ENCODE measurements around the gene SLC39A6.
"Not testable (repeated sequence)": the region's sequence is repeated elsewhere in the genome, so short reads cannot be mapped to it uniquely, and the experiment has no call there.

Gene SLC39A6

DNA sequence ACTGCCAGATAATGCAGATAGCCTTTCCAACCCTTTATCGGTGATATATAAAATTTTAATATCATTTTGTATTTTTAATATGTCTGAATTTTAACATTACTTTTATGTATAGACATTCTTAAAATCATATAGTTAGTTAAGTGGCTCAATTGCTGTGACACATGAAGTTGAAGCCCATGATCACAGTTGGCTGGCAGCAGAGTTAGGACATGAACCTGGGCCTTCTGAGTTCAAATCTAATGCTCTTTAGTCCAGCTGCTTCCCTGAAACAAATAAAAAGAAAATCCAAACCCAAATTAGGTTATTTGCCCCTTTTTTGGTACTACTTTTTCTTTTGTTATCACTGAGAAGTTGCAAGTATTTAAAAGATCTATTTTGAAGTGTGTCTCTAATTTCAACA is 6.1 kb upstream of the SLC39A6 start:
- no peak for DNase-seq

DNA sequence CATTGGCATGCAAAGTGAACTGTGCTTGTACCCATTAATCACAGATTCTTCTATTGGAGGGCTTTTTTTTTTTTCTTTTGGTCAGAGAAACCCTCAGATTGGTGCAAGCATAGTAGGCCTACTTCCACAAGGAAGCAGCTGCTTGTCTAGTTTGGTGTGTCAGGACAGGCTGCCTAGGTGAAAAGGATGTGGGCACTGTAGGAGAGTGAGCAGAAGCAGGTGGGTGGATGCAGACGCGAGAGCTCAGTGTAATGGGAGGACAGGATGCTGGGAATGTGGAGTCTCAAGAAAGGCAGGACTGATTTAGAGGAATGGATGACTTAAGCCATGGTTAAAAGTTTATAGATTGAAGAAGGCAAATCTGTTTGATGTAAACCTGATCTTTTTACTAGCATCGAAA is 3.6 kb upstream of the SLC39A6 start:
- DNase-seq = no peak

DNA sequence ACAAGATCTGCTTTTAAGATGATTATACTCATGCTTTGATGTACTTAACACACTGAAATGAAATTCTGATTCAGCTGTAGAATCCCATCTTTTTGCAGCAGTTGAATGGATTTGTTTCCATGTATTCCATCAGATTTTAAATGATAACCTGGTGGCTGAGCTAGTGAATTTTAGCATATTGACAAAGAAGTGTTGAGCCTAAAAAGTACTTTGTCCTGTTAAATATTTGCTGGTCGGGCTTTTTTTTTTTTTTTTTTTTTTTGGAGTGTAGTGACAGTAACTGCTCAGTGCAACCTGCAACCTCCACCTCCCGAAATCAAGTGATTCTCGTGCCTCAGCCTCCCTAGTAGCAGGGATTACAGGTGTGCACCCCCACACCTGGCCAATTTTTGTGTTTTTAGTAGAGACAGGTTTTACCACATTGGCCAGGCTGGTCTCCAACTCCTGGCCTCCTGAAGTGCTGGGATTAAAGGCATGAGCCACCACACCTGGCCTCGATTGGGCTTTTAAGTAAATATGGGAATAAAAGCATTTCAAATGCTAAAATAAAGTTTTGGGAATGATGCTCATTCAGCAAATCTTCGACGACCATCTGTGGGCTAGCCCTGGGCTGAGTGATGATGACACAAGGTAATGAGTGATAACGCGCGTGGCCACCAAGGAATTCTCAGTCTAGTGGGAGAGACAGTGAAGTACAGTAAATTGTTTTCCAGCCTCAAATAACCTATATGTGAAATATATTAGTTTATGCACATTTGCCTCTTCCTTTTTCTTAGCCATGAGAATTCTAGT is 2.7 kb upstream of the SLC39A6 start:
- DNase-seq = no peak

GRCh38 chr18:36130883-36131653 is 1.9 kb upstream of the SLC39A6 start:
- no peak for DNase-seq

DNA sequence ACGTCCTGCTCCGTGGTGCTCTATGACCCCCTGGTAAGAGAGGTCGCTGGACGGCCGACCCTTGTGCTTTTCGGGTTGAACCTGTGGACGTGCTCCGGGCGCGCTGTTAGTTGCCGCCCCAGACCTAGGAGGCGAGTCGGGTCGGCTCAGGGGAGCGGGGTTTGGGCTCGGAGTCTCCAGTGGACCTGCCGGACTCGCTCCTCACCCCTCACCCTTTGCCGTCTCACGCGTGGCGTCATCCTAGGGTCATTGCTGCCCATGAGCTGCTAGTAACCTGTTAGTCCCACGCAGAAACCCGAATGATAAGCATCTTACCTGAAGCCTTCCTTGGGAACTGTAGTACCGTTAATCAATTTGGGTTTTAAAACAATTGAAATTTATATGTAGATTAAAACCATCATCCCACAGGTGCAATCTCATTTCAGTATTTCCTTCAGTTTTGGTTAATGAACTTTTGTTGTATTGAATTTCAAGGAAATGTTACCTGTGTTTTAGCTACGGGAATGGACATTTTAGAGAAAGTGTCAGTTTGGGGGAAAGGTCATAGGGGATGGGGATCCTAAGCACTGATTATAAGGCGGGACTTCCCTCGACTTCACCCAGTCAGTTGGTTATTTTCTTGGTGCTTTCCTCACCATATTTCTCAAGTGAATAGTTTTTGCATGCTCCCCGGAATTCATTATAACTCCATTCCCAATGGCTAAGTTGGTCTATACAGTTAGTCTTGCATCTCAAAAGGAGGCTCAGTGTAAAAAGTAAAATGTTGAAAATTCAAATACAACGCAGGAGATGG is 1.1 kb upstream of the SLC39A6 start:
- peak; percentile 7 for DNase-seq

GRCh38 chr18:36128907-36129299 is 237 bp downstream of the SLC39A6 start:
- no peak for DNase-seq

DNA sequence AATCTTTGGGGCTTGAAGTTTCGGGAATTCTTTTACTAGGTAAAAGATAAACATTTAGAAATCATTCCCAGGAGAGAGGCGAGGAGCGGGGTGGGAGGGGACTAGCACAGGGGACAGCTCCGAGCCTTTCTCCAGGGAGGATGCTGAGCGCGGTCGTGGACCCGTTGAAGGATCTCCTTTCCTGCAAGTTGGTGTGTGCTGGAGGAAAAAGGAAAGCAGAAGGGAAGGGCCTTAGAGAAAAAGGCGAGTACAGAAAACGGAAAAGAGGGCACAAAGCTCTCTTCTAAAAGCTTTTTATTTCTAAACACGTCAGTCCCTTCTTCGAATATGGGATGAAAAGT is 640 bp downstream of the SLC39A6 start:
- DNase-seq = no peak

- DNase-seq = no peak
These were observed 1.2 kb downstream of the SLC39A6 start for GRCh38 chr18:36127836-36128529.

- no peak for DNase-seq
These were observed 2.5 kb downstream of the SLC39A6 start for GRCh38 chr18:36126668-36127067.

DNA sequence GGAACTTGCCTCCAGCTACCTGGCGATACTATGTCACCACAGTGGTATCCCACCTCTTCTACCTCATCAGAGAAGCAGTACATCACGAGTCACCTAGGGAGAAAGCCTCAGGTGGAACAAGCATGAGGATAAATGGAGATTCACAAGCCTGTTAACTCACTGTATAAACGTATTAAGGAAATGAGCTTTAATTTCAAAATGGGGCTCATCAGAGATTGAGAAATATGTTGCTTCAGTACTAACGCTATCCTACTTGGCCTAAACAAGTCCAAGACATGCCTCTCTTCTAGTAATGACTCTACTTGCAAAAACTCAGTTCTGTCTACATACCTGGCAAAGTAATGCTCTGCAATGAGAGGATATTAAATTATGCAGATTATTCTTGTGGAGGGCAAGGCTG is 4.3 kb downstream of the SLC39A6 start:
- DNase-seq = no peak

DNA sequence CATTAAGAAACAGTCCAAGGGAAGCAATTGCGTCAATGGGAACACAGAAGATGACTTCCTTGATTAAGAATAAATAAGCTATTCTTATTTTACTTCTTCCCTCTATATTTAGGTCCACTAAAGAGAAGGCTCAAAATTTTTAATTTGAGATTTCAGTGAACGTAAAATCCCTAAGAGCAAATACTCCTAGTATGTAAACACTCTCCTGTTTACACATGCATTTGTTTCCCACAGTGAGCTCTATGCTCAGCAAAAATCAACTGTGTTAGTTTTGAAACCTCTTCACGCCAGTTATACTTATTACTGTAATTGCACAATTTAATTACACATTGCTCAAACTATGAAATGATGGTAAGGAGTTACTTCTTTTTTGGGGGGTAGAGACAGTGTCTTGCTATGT is 8.8 kb downstream of the SLC39A6 start:
- no peak for DNase-seq

DNA sequence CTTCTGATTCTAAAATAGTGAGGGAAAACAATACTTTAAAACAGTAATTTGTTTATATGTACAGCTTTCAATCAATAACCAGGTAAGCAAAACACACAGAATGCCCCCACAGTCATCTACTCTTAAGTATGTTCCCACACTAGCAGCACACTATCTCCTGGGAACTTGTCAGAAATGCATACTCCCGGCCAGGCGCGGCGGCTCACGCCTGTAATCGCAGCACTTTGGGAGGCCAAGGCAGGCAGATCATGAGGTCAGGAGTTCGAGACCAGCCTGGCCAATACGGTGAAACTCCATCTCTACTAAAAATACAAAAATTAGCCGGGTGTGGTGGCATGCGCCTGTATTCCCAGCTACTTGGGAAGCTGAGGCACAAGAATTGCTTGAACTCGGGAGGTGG is 12.4 kb downstream of the SLC39A6 start:
- DNase-seq = not testable (repeated sequence)

DNA sequence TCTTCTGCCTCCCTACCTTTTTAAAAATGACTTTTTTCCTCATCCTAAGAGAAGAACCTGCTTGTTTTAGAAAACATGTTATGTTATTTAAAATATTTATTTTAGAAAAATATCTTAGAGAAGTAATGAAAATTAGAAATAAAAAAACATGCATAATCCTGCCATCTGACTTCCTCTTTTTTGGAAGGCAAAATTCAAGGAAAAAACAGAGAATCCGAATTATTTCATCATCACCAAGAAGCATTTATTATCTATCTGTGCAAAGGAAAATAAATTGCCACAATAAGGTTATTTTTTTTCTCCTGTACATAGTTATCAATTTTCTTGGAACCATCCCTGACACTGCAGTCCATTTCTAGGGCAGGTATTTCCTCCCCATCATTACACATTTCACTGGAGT is 14.4 kb downstream of the SLC39A6 start:
- DNase-seq = no peak

- DNase-seq = no peak
These were observed 14.9 kb downstream of the SLC39A6 start for GRCh38 chr18:36114251-36114650.

DNA sequence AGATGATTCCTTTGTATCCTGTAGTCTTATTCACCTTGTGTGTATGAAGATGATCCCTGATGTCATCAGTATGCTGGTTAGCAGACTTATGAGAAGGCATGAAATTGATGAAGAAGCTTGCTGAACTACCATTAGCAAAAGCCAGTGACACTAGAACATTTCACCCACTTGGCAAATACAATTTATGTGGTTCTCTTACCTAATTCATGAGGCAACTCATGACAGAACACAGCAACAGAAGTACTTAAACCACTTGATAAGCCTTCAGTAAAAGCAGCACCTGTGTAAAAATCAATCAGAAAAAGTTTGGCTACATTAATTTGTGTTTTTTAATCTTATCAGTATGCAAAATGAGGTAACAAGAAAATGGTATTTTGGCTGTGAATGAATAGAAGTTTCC is 16.8 kb downstream of the SLC39A6 start:
- no peak for DNase-seq

DNA sequence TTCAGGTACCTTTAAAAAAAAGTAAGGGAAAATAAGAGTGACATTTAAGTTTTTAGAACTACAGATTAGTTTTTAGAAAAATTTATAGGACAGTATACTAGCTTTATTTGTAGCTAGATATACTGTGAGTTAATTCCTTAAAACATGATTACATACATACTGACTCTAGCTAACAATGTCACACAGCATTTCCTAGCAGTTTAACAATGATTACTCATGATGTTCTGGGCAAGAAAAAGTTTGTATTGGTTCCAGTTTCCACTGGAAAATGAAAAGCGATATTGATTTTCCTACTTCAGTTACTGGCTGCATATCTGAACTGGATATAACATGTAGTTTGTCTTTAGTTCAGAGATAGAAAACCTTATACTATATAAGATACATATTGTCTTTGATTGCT is 19.4 kb downstream of the SLC39A6 start:
- no peak for DNase-seq

DNA sequence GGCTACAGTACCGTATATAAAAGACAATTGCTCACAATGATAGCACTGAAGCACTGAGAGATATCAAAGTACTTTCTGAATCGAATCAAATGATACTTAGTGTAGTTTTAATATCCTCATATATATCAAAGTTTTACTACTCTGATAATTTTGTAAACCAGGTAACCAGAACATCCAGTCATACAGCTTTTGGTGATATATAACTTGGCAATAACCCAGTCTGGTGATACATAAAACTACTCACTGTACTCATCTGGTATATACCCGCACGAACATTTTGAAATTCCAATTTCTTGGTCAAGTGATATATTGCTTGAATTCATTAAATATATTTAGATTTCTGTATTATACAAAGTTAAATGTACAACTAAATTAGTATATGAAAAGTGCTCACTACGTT is 20.5 kb downstream of the SLC39A6 start:
- DNase-seq = no peak

GRCh38 chr18:36108196-36108595 is 20.9 kb downstream of the SLC39A6 start:
- no peak for DNase-seq

DNA sequence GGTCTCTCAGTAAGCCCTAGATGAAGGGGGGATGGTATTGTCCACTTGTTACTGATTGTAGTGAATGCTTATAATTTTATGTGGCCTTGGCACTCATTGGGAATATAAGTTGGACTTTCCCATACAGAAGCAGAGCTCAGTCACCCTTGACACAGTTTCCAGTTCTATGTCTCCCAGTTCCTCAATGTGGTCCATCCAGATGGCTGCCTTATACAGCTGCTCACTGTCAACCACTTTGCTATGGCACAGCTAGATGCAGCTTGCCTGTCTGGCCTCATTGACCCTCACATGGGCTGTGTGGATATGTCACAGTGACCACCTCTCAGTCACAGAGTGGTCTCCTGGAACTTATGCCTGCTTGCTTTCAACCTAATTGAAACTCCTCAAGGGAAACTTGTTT is 21.7 kb downstream of the SLC39A6 start:
- no peak for DNase-seq

- no peak for DNase-seq
These were observed 24.4 kb downstream of the SLC39A6 start for GRCh38 chr18:36104749-36105148.

DNA sequence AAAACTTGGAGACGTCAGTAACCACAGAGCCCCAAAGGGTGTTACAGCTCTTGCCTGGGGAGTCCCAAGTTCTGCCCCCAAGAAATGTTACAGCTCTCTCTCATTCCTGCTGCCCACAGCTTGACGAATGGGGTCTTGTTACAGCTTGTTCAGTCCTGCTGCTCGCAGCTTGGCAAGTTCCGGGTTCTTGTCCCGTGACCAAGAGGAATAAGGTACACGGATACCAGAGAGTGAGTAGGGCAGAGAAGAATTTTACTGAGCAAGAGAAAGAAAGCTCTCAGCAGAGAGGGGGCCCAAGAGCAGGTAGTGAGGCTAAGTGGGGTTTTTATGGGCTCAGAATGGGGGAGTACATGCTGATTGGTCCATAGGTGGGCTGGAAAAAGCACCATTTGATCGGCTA is 27.2 kb downstream of the SLC39A6 start:
- DNase-seq = no peak

GRCh38 chr18:36099311-36099710 is 29.8 kb downstream of the SLC39A6 start:
- DNase-seq = no peak

- no peak for DNase-seq
These were observed 32.2 kb downstream of the SLC39A6 start for GRCh38 chr18:36096955-36097354.

All from activated CD4-positive, alpha-beta T cell treated with anti-CD3 and anti-CD28 coated beads, Interleukin-10, Interleukin-2, amounts not matched to agents 100 ng/mL and 50 ng/mL, durations not matched to agents 16 hours and 8 hours (primary cell).